COLO668 (cell line): ENCODE results near the gene OR11H7.

Experiments used
- DNase-seq: peaks from one replicate; lab custom pipeline; 2025; ENCODE audit not compliant: unreplicated experiment; lab: John Stamatoyannopoulos, UW

OR11H7 gene

GRCh38 chr14:20277409-20277808 is 48.6 kb downstream of the OR11H7 start:
- no peak for DNase-seq

- peak; percentile 62 for DNase-seq
Measured at GRCh38 chr14:20278414-20278813, 49.6 kb downstream of the OR11H7 start.

GRCh38 chr14:20280265-20280664 is 51.5 kb downstream of the OR11H7 start:
- DNase-seq, result peak; percentile 32
